Activated naive CD4-positive, alpha-beta T cell treated with anti-CD3 and anti-CD28 coated beads, Interleukin-2, amount 50 U/mL, for 24 hours (primary cell): ENCODE results near the gene PCDHA12.

Experiments used
- H3K27ac Mint-ChIP-seq: one replicate; pipeline ENCODE4 v1.8.0; 2021; ENCODE audit warnings: mild to moderate bottlenecking, mixed read lengths
- H3K27me3 Mint-ChIP-seq: one replicate; pipeline ENCODE4 v1.8.0; 2021; ENCODE audit warnings: mixed read lengths
- H3K36me3 Mint-ChIP-seq: one replicate; pipeline ENCODE4 v1.8.0; 2021; ENCODE audit warnings: mixed read lengths
- H3K4me1 Mint-ChIP-seq: one replicate; pipeline ENCODE4 v1.8.0; 2021; ENCODE audit warnings: mixed read lengths
- H3K4me3 Mint-ChIP-seq: one replicate; pipeline ENCODE4 v1.8.0; 2021; ENCODE audit warnings: mild to moderate bottlenecking, mixed read lengths
- H3K9me3 Mint-ChIP-seq: one replicate; pipeline ENCODE4 v1.8.0; 2021; ENCODE audit warnings: mixed read lengths

Gene PCDHA12

DNA sequence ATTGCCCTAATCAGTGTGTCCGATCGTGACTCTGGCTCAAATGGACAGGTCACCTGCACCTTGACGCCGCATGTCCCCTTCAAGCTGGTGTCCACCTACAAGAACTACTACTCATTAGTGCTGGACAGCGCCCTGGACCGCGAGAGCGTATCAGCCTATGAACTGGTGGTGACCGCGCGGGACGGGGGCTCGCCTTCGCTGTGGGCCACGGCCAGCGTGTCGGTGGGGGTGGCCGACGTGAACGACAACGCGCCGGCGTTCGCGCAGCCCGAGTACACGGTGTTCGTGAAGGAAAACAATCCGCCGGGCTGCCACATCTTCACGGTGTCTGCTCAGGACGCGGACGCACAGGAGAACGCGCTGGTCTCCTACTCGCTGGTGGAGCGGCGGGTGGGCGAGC, 8.3 kb downstream of the PCDHA12 start:
- peaks cover 47% of the 10 kb centered on the region for H3K9me3 Mint-ChIP-seq
- H3K27ac Mint-ChIP-seq = no peak overlapping the region
- no peak overlapping the region for H3K4me3 Mint-ChIP-seq
- peaks cover 16% of the 10 kb centered on the region for H3K36me3 Mint-ChIP-seq
- peaks cover 36% of the 10 kb centered on the region for H3K27me3 Mint-ChIP-seq
- H3K4me1 Mint-ChIP-seq = no peaks in the 10 kb centered on the region

DNA sequence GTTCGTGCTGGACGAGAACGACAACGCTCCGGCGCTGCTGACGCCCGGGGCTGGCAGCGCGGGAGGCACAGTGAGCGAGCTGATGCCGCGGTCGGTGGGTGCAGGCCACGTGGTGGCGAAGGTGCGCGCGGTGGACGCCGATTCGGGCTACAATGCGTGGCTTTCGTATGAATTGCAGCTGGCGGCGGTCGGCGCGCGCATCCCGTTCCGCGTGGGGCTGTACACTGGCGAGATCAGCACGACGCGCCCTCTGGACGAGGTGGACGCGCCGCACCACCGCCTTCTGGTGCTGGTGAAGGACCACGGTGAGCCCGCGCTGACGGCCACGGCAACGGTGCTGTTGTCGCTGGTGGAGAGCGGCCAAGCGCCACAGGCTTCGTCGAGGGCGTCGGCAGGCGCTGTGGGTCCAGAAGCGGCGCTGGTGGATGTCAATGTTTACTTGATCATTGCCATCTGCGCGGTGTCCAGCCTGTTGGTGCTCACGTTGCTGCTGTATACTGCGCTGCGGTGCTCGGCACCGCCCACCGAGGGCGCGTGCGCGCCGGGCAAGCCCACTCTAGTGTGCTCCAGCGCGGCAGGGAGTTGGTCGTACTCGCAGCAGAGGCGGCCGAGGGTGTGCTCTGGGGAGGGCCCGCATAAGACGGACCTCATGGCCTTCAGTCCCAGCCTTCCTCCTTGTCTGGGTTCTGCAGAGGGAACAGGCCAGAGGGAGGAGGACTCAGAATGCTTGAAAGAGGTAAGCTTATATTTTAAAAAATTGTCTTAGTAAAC, 9.0 kb downstream of the PCDHA12 start:
- Mint-ChIP-seq H3K4me1 (no peaks in the 10 kb centered on the region), H3K27ac (no peak overlapping the region), H3K9me3 (peaks cover 47% of the 10 kb centered on the region), H3K4me3 (no peak overlapping the region), H3K36me3 (peaks cover 16% of the 10 kb centered on the region), H3K27me3 (peaks cover 36% of the 10 kb centered on the region)

DNA sequence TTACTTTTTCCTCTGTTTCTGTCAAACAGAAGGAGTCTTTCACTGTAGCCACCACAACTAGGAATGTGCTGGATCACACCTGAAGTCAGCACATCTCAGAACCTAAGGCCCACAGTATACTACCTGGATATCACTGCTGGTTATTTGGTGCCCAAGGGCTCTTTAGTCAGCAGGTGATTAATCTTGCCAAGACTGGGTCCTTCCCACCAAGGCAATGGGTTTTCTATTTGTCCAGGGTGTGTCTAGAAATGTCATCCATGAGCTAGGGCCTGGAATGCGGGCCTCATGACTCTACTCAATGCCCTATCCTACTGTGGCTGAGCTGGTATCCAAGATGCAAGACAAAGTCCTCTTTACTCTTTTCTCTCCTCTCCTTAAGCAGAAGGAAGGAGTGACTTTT, 41.2 kb downstream of the PCDHA12 start:
- H3K36me3 Mint-ChIP-seq = no peaks in the 10 kb centered on the region
- peaks cover 13% of the 10 kb centered on the region for H3K9me3 Mint-ChIP-seq
- H3K27ac Mint-ChIP-seq = no peak overlapping the region
- no peaks in the 10 kb centered on the region for H3K4me1 Mint-ChIP-seq
- H3K4me3 Mint-ChIP-seq = no peak overlapping the region
- peaks cover 5% of the 10 kb centered on the region for H3K27me3 Mint-ChIP-seq

GRCh38 chr5:140923601-140924000, 48.5 kb downstream of the PCDHA12 start:
- Mint-ChIP-seq H3K9me3 (no peaks in the 10 kb centered on the region), H3K36me3 (no peaks in the 10 kb centered on the region), H3K27ac (no peak overlapping the region), H3K4me1 (peaks cover 4% of the 10 kb centered on the region), H3K4me3 (no peak overlapping the region), H3K27me3 (peaks cover 36% of the 10 kb centered on the region)

DNA sequence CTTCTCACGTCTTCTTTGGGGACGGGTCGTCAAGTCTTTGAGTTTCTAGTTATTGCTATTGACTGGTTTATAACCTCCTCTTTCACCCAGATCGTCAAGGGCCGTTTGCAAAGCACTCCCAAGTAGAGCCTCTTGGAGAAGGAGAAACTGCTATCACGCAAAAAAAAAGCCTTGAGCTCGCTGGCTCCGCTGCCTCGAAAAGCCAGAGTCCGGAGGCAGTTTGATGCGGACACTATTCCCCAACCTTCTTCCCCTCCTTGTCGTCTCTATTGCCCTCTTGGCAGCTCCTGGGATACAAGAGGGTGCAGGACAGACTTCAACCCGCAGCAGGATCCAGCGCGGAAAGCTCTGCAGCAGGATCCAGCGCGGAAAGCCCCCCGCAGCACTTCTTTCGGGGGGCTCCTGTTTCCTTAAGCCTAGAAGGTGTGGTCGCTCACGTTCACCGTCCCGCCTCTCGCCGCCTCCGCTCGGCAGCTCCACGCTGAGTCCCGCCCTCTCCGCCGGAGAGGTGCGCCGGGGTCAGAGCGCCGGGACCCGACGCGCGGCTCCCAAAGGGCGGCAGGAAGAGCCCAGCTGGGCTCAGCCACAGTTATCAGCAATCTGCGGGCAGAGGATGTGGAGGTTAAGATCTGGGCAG, 50.8 kb downstream of the PCDHA12 start, which contains the start of gene PCDHAC1:
PCDHAC1 (plus strand) TSS at position 494 of the 637 bp plus-strand sequence. CDS start 594 bp downstream, outside the sequence.
- Mint-ChIP-seq H3K4me3 (peak within 1 kb of the TSS; percentile 59), H3K27ac (no peak within 1 kb of the TSS), H3K4me1 (peaks cover 4% of the 10 kb centered on the region), H3K27me3 (peaks cover 50% of the 10 kb centered on the region), H3K36me3 (no peaks in the 10 kb centered on the region), H3K9me3 (no peaks in the 10 kb centered on the region)

- peak overlapping the region; percentile 59 for H3K4me3 Mint-ChIP-seq
- H3K36me3 Mint-ChIP-seq = no peaks in the 10 kb centered on the region
- peaks cover 50% of the 10 kb centered on the region for H3K27me3 Mint-ChIP-seq
- no peaks in the 10 kb centered on the region for H3K9me3 Mint-ChIP-seq
- no peak overlapping the region for H3K27ac Mint-ChIP-seq
- peaks cover 4% of the 10 kb centered on the region for H3K4me1 Mint-ChIP-seq
These were observed 51.5 kb downstream of the PCDHA12 start for GRCh38 chr5:140926443-140927227.

- H3K4me1 Mint-ChIP-seq = peaks cover 4% of the 10 kb centered on the region
- H3K36me3 Mint-ChIP-seq = no peaks in the 10 kb centered on the region
- peaks cover 49% of the 10 kb centered on the region for H3K27me3 Mint-ChIP-seq
- H3K9me3 Mint-ChIP-seq = no peaks in the 10 kb centered on the region
- H3K4me3 Mint-ChIP-seq = peak overlapping the region; percentile 59
- H3K27ac Mint-ChIP-seq = no peak overlapping the region
These were observed 52.1 kb downstream of the PCDHA12 start for GRCh38 chr5:140927228-140927573.
